Ovary (tissue), 3 donors: ENCODE data around the gene GOLGA6L10.

ENCODE experiments used
- CTCF ChIP-seq, 3 donors: fragments of 450-650 bp in 2 of 3; fragments of 200-600 bp in 1 of 3; IDR thresholded peaks; one replicate each; pipeline versions ENCODE4 v1.5.1 to v1.8.0; 2016 to 2022; ENCODE audit warnings: antibody characterized with exemption in 3 of 3, mild to moderate bottlenecking in 1 of 3
- EP300 ChIP-seq: sonication (generic); formaldehyde crosslinking; IDR thresholded peaks from one replicate; pipeline ENCODE4 v1.6.1; 2017; ENCODE audit warnings: antibody characterized with exemption
- POLR2A ChIP-seq: fragments of 450-650 bp; IDR thresholded peaks from one replicate; pipeline ENCODE4 v1.6.1; 2017; ENCODE audit warnings: antibody characterized with exemption, mild to moderate bottlenecking, moderate library complexity
- donor health status: DM: no; HTN: no; CAD: no.

DNA sequence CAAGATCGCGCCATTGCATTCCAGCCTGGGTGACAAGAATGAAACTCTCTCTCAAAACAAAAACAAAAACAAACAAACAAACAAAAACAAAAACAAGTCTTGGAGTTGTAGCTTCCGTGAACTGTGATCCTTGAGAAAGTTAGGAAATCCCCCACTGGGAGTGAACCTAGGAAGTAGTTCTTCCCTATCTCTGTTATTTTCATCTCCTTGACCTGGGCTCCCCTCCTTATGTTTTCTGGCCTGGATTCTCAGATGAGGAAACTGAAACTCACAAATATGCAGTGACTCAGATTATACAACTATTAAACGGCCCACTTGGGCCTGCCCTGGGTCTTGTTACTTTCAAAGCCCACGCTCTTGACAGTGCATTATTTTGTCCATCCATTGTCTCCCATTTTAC lies 57.0 kb downstream of the GOLGA6L10 start:
- TF ChIP-seq CTCF (IDR thresholded peaks at IDR 0.05) (no peak), POLR2A (no peak), EP300 (no peak)
